CD14-positive monocyte (primary cell): ENCODE results near the gene MRPS34. TPM values are rescaled to one million over a fixed set of nuclear protein-coding genes. Genes with fewer than 3 reads are reported as not detected.

Source experiments
- DNase-seq, 3 donors: peaks; one replicate each; pipeline ENCODE4 v3.0.0-alpha.2; 2011 to 2022
- H2AFZ ChIP-seq: 2 replicates; pipeline ENCODE4 v1.6.0; 2012; ENCODE audit warnings: mild to moderate bottlenecking, low read depth, low read length, inconsistent platforms; ENCODE audit not compliant: insufficient read depth, poor library complexity, severe bottlenecking
- H3K27ac ChIP-seq, 2 donors: 1 replicate in 1 of 2; 2 replicates in 1 of 2; pipeline ENCODE4 v1.5.1; 2012 to 2013; ENCODE audit warnings: low read length in 2 of 2, control low read depth in 1 of 2, inconsistent platforms in 1 of 2, low read depth in 1 of 2, mild to moderate bottlenecking in 1 of 2
- H3K27me3 ChIP-seq, 2 donors: one replicate each; pipeline versions ENCODE4 v1.6.0 to v1.6.1; 2011 to 2013; ENCODE audit warnings: low read length in 2 of 2; ENCODE audit not compliant: control insufficient read depth in 2 of 2, insufficient read depth in 2 of 2
- H3K36me3 ChIP-seq, 2 donors: replicated peaks in 1 of 2; 1 replicate in 1 of 2; 2 replicates in 1 of 2; pipeline versions ENCODE4 v1.5.1 to v1.6.1; 2012 to 2013; ENCODE audit warnings: low read length in 2 of 2, control low read depth in 1 of 2, inconsistent platforms in 1 of 2, mild to moderate bottlenecking in 1 of 2; ENCODE audit not compliant: insufficient read depth in 2 of 2, control insufficient read depth in 1 of 2
- H3K4me1 ChIP-seq, 2 donors: 1 replicate in 1 of 2; 2 replicates in 1 of 2; pipeline versions ENCODE4 v1.5.1 to v1.6.1; 2012 to 2013; ENCODE audit warnings: low read length in 2 of 2, control low read depth in 1 of 2, inconsistent platforms in 1 of 2, mild to moderate bottlenecking in 1 of 2, moderate library complexity in 1 of 2; ENCODE audit not compliant: insufficient read depth in 2 of 2, control insufficient read depth in 1 of 2
- H3K4me2 ChIP-seq: replicated peaks from 2 replicates; pipeline ENCODE3; 2012; ENCODE audit warnings: low read length, moderate library complexity, mild to moderate bottlenecking; ENCODE audit not compliant: poor library complexity, severe bottlenecking; ENCODE audit errors: extremely low read depth
- H3K4me3 ChIP-seq, 3 experiments: fragments of 200-600 bp in 1 of 3; sonication (generic) in 1 of 3; replicated peaks in 1 of 3; 1 replicate in 2 of 3; 2 replicates in 1 of 3; pipeline ENCODE4 v1.5.1; 2011 to 2013; ENCODE audit warnings: low read length in 3 of 3, mild to moderate bottlenecking in 3 of 3, control low read depth in 2 of 3, low read depth in 2 of 3, inconsistent platforms in 1 of 3, moderate library complexity in 1 of 3
- H3K79me2 ChIP-seq: 2 replicates; pipeline ENCODE4 v1.6.0; 2012; ENCODE audit warnings: mild to moderate bottlenecking, control low read depth, inconsistent platforms, low read length, moderate library complexity; ENCODE audit not compliant: insufficient read depth
- H3K9ac ChIP-seq: 2 replicates; pipeline ENCODE4 v1.6.0; 2017; ENCODE audit warnings: low read length, mild to moderate bottlenecking; ENCODE audit not compliant: insufficient read depth, poor library complexity, severe bottlenecking
- H3K9me3 ChIP-seq, 2 donors: replicated peaks in 1 of 2; 1 replicate in 1 of 2; 2 replicates in 1 of 2; pipeline versions ENCODE4 v1.5.1 to v1.6.1; 2012 to 2013; ENCODE audit warnings: low read length in 2 of 2, control low read depth in 1 of 2; ENCODE audit not compliant: control insufficient read depth in 1 of 2, insufficient read depth in 1 of 2
- H4K20me1 ChIP-seq: 2 replicates; pipeline ENCODE4 v1.6.0; 2012; ENCODE audit warnings: mild to moderate bottlenecking, low read length, control low read depth, moderate library complexity; ENCODE audit not compliant: insufficient read depth
- H3K27ac Mint-ChIP-seq, 7 donors: one replicate each; pipeline ENCODE4 v1.8.0; 2020; ENCODE audit warnings: mild to moderate bottlenecking in 7 of 7, mixed read lengths in 7 of 7, moderate library complexity in 6 of 7, inconsistent platforms in 2 of 7
- H3K27me3 Mint-ChIP-seq, 3 donors: one replicate each; pipeline ENCODE4 v1.8.0; 2021 to 2022; ENCODE audit warnings: low read depth in 3 of 3, mild to moderate bottlenecking in 3 of 3, mixed read lengths in 3 of 3, moderate library complexity in 3 of 3, inconsistent platforms in 1 of 3
- H3K36me3 Mint-ChIP-seq, 2 donors: one replicate each; pipeline ENCODE4 v1.8.0; 2020; ENCODE audit warnings: mixed read lengths in 2 of 2, inconsistent platforms in 1 of 2, mild to moderate bottlenecking in 1 of 2
- H3K4me1 Mint-ChIP-seq: one replicate; pipeline ENCODE4 v1.8.0; 2020; ENCODE audit warnings: mild to moderate bottlenecking, mixed read lengths
- H3K4me3 Mint-ChIP-seq, 2 donors: one replicate each; pipeline ENCODE4 v1.8.0; 2020; ENCODE audit warnings: mild to moderate bottlenecking in 2 of 2, mixed read lengths in 2 of 2, moderate library complexity in 1 of 2
- H3K9me3 Mint-ChIP-seq, 7 donors: one replicate each; pipeline ENCODE4 v1.8.0; 2020 to 2022; ENCODE audit warnings: mixed read lengths in 7 of 7, mild to moderate bottlenecking in 6 of 7, moderate library complexity in 6 of 7, inconsistent platforms in 2 of 7
- WGBS: methylation state at CpG from one replicate; pipeline ENCODE4 v1.1.5; 2013; ENCODE audit warnings: missing lambda C conversion rate; ENCODE audit not compliant: insufficient coverage; 5-methylcytosine and 5-hydroxymethylcytosine counted together
- intact Hi-C, 2 donors: fragments of 100-400 bp; cut with micrococcal nuclease; formaldehyde crosslinking; loops; one replicate each; pipeline versions ENCODE4 v1.15.0 to v1.15.1; 2023
- polyA plus RNA-seq, 3 donors: library from polyadenylated mRNA; depleted of rRNA in 1 of 3; unstranded in 2 of 3; stranded (reverse) in 1 of 3; fragments of 300-500 nt in 2 of 3; fragments of >200 nt in 1 of 3; fragmentation: Illumina TruSeq in 2 of 3; gene quantifications; 1 replicate in 2 of 3; 2 replicates in 1 of 3; pipeline ENCODE4 v1.2.3, GENCODE V29; 2012 to 2021
- TF ChIP-seq, protein P1 (sequence below): fragments of 200-600 bp; IDR thresholded peaks from one replicate; pipeline ENCODE4 v1.8.0; 2022; ENCODE audit warnings: antibody characterized with exemption, mild to moderate bottlenecking

Gene MRPS34
- polyA plus RNA-seq, 3 donors, result 34.5 to 137 (median 109) TPM

DNA sequence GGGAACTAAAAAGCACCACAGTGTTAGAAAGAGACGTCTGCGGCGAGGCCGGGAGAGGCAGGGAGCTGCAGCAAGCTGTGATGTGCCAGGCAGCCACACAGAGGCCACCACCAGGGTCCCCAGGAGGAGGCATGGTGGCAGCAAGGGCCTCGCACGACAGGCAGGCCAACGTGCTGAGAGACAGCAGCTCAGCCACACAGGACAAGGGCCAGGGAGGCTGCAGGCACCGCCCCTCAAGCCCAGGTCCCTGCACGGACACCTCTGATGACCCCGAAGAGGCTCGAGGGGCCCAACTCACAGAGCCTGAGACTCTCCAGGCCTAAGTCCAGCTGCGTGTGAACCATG is 48.0 kb upstream of the MRPS34 start:
- Histone ChIP-seq H3K79me2 (peaks cover 33% of the 10 kb centered on the region), H3K4me3 (no peak overlapping the region), H3K9ac (no peak overlapping the region), H3K27ac (no peak overlapping the region), H3K4me1 (peaks cover 9 to 11% of the 10 kb centered on the region in 2 donors), H3K4me2 (no peak overlapping the region), H2AFZ (no peak overlapping the region), H3K27me3 (no peaks in the 10 kb centered on the region), H3K36me3 (peaks cover 66 to 70% of the 10 kb centered on the region in 2 donors), H4K20me1 (peaks cover 64% of the 10 kb centered on the region), H3K9me3 (no peaks in the 10 kb centered on the region)
- intact Hi-C loops, result no loop called here
- H3K9me3 Mint-ChIP-seq, result no peaks in the 10 kb centered on the region
- H3K27me3 Mint-ChIP-seq, result no peaks in the 10 kb centered on the region
- peak overlapping the region in 1 of 7 donors; percentile 74 for H3K27ac Mint-ChIP-seq
- peaks cover 34 to 76% of the 10 kb centered on the region in 2 donors for H3K36me3 Mint-ChIP-seq
- peaks cover 13% of the 10 kb centered on the region for H3K4me1 Mint-ChIP-seq
- 99% methylated on average over 12 of the region's 12 CpGs for WGBS
- DNase-seq, result no peak
- TF ChIP-seq, protein P1, sequence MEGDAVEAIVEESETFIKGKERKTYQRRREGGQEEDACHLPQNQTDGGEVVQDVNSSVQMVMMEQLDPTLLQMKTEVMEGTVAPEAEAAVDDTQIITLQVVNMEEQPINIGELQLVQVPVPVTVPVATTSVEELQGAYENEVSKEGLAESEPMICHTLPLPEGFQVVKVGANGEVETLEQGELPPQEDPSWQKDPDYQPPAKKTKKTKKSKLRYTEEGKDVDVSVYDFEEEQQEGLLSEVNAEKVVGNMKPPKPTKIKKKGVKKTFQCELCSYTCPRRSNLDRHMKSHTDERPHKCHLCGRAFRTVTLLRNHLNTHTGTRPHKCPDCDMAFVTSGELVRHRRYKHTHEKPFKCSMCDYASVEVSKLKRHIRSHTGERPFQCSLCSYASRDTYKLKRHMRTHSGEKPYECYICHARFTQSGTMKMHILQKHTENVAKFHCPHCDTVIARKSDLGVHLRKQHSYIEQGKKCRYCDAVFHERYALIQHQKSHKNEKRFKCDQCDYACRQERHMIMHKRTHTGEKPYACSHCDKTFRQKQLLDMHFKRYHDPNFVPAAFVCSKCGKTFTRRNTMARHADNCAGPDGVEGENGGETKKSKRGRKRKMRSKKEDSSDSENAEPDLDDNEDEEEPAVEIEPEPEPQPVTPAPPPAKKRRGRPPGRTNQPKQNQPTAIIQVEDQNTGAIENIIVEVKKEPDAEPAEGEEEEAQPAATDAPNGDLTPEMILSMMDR, result no peak
- H3K4me3 Mint-ChIP-seq, result no peak overlapping the region

DNA sequence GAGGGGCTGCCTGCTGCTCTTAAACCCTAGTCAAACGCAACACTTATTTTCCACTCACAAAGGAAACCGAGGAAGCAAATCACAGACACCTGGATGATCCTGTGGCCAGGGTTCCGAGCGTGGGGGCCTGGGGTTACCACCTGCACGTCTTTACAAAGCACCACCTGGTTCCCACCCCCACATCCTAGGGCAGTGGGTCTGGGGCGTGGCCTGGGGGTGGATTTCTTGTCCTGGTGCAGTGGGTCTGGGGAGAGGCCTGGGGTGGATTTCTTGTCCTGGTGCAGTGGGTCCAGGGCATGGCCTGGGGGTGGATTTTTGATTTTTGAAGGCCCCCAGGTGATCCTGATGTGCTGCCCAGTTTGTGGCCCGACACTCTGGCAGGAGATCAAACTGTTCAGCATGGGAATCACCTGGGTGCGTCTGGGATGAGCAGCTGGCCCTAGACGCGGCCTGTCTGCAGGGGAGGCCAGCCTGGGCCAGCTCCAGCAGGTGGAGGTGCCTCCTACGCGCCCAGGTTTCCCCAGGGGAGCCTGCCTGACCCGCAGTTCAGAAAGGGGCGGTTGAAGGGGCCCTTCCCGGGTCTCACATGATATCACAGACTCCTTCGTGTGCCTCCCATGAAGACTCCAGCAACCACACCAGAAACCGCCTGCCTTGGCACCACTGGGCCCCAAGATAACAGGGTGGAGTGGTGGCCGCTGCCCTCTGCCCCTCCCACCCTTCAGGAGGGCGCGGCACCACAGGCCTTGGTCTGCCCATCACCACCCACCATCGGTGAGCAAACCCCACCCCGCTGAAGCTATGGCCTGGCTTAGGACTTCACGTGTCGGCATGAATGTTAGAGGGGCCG is 47.4 kb upstream of the MRPS34 start:
- H3K27me3 ChIP-seq, result no peaks in the 10 kb centered on the region
- peaks cover 60% of the 10 kb centered on the region for H4K20me1 ChIP-seq
- H3K9ac ChIP-seq, result no peak overlapping the region
- H3K27ac ChIP-seq, result no peak overlapping the region
- no peak overlapping the region for H3K4me2 ChIP-seq
- no peak overlapping the region for H2AFZ ChIP-seq
- H3K36me3 ChIP-seq, result peaks cover 69 to 74% of the 10 kb centered on the region in 2 donors
- H3K79me2 ChIP-seq, result peaks cover 28% of the 10 kb centered on the region
- Mint-ChIP-seq H3K27me3 (no peaks in the 10 kb centered on the region), H3K27ac (peak overlapping the region in 1 of 7 donors; percentile 74), H3K4me1 (peaks cover 7% of the 10 kb centered on the region), H3K4me3 (no peak overlapping the region), H3K9me3 (no peaks in the 10 kb centered on the region), H3K36me3 (peaks cover 38 to 82% of the 10 kb centered on the region in 2 donors)
- H3K4me3 ChIP-seq, result no peak overlapping the region
- DNase-seq, result no peak
- intact Hi-C loops, result no loop called here
- peaks cover 3 to 5% of the 10 kb centered on the region in 2 donors for H3K4me1 ChIP-seq
- no peaks in the 10 kb centered on the region for H3K9me3 ChIP-seq
- TF ChIP-seq, protein P1, result no peak
- 96% methylated on average over 18 of the region's 25 CpGs for WGBS
